Brain microvascular endothelial cell (primary cell): ENCODE data around the gene P2RY14.
"Not testable (repeated sequence)": the region's sequence is repeated elsewhere in the genome, so short reads cannot be mapped to it uniquely, and the experiment has no call there.

Source experiments
- DNase-seq: peaks from one replicate; pipeline ENCODE4 v3.0.0-alpha.2; 2020
- H3K27ac ChIP-seq: fragments of 250-450 bp; sonication (Bioruptor Pico); 2 replicates; pipeline ENCODE4 v1.5.1; 2020; ENCODE audit warnings: mild to moderate bottlenecking, moderate library complexity
- H3K27me3 ChIP-seq: fragments of 250-450 bp; sonication (Bioruptor Pico); replicated peaks from 2 replicates; pipeline ENCODE4 v1.5.1; 2020; ENCODE audit warnings: mild to moderate bottlenecking
- H3K36me3 ChIP-seq: fragments of 250-450 bp; sonication (Bioruptor Pico); replicated peaks from 2 replicates; pipeline ENCODE4 v1.5.1; 2020; ENCODE audit warnings: mild to moderate bottlenecking
- H3K4me3 ChIP-seq: 2 replicates; pipeline ENCODE4 v1.5.1; 2011; ENCODE audit warnings: low read depth, mild to moderate bottlenecking, control low read depth, low read length, moderate library complexity
- in situ Hi-C: cut with HindIII; loops from 2 replicates; pipeline ENCODE4 v1.10.0; 2017; ENCODE audit warnings: low sequenced_read_pairs, low pct_ligation_motif_present
- TF ChIP-seq, protein P1 (sequence below): IDR thresholded peaks from 2 replicates; pipeline ENCODE4 v1.5.1; 2011; ENCODE audit warnings: low read depth, mild to moderate bottlenecking, moderate library complexity, low read length, control low read depth, inconsistent platforms; ENCODE audit errors: missing control alignments

The P2RY14 gene

DNA sequence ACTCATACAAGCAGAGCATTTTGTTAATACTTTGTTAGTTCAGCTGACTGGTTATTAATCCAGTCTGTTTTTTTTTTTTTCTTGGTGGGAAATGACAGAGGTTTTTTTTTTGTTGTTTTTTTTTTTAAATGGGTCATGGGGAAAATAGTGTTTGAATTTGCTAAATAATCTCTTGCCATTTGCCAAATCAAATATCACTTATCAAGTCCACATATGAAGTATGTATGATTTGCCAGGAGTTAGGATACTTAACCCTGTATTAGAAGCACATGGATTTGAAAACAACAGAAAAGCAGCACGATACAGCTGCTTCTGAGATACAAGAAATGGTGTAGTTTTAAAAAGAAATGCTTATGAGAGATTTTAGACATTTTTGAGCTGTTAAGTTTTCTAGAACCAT, 21.6 kb downstream of the P2RY14 start:
- H3K27me3 ChIP-seq = no peaks in the 10 kb centered on the region
- DNase-seq = no peak
- in situ Hi-C loops = no loop called here

DNA sequence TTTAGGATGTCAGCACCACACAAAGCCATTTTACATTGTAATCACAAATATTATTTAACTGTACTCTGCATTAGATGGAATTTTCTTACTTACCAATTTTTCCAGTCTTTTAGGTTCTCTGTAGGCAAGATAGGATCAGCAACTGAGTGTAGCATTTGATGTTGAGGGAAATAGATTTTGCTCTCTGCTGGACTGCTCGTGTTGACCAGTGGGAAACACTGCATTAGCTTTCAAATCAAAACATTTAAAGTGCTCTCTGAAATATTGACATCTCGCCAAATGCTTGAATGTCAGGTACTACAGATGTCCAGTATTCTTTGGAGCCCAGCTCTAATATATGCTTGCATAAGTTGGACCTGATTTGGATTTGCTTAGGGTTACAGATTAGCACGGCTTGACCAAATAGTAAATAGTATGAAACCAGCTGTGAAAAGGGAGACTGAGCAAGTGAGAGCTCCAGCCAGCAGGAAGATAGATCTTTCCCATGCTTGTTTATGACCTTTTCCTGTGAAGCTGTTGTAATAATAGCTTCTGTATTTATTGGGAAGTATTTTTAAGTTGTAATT, 29.5 kb downstream of the P2RY14 start:
- in situ Hi-C loops = no loop called here
- no peak for DNase-seq
- no peak overlapping the region for H3K27ac ChIP-seq
- no peaks in the 10 kb centered on the region for H3K36me3 ChIP-seq
- no peaks in the 10 kb centered on the region for H3K27me3 ChIP-seq
- TF ChIP-seq, protein P1, sequence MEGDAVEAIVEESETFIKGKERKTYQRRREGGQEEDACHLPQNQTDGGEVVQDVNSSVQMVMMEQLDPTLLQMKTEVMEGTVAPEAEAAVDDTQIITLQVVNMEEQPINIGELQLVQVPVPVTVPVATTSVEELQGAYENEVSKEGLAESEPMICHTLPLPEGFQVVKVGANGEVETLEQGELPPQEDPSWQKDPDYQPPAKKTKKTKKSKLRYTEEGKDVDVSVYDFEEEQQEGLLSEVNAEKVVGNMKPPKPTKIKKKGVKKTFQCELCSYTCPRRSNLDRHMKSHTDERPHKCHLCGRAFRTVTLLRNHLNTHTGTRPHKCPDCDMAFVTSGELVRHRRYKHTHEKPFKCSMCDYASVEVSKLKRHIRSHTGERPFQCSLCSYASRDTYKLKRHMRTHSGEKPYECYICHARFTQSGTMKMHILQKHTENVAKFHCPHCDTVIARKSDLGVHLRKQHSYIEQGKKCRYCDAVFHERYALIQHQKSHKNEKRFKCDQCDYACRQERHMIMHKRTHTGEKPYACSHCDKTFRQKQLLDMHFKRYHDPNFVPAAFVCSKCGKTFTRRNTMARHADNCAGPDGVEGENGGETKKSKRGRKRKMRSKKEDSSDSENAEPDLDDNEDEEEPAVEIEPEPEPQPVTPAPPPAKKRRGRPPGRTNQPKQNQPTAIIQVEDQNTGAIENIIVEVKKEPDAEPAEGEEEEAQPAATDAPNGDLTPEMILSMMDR = no peak
- H3K4me3 ChIP-seq = no peak overlapping the region

More for the DNA sequence above, 21.6 kb downstream of the P2RY14 start:
- TF ChIP-seq, protein P1 = no peak
- no peak overlapping the region for H3K4me3 ChIP-seq
- no peaks in the 10 kb centered on the region for H3K36me3 ChIP-seq
- H3K27ac ChIP-seq = no peak overlapping the region

DNA sequence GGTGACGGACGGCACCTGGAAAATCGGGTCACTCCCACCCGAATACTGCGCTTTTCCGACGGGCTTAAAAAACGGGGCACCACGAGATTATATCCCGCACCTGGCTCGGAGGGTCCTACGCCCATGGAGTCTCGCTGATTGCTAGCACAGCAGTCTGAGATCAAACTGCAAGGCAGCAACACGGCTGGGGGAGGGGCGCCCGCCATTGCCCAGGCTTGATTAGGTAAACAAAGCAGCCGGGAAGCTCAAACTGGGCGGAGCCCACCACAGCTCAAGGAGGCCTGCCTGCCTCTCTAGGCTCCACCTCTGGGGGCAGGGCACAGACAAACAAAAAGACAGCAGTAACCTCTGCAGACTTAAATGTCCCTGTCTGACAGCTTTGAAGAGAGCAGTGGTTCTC, 36.3 kb downstream of the P2RY14 start:
- DNase-seq, H3K4me3 ChIP-seq, H3K27ac ChIP-seq, H3K36me3 ChIP-seq, in situ Hi-C loops, H3K27me3 ChIP-seq: not testable (repeated sequence)

DNA sequence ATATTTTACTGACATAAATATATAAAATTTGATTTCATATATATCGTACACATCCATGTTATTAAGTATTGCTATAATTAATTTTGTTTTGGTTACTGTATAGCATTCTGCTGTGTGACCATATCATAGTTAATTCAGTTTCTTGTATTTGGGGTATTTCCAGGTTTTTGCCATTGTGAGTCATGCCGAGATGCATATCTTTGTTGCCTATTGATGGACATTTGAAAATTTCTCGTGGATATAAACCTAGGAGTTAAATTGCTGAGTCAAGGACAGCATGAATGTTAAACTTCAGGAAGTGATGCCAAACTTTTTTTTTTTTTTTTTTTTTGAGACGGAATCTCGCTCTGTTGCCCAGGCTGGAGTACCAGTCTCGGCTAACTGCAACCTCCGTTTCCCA, 41.6 kb downstream of the P2RY14 start:
- TF ChIP-seq, protein P1 = no peak
- Histone ChIP-seq H3K27ac (no peak overlapping the region), H3K36me3 (no peaks in the 10 kb centered on the region), H3K27me3 (no peaks in the 10 kb centered on the region), H3K4me3 (no peak overlapping the region)
- in situ Hi-C loops = no loop called here
- no peak for DNase-seq

DNA sequence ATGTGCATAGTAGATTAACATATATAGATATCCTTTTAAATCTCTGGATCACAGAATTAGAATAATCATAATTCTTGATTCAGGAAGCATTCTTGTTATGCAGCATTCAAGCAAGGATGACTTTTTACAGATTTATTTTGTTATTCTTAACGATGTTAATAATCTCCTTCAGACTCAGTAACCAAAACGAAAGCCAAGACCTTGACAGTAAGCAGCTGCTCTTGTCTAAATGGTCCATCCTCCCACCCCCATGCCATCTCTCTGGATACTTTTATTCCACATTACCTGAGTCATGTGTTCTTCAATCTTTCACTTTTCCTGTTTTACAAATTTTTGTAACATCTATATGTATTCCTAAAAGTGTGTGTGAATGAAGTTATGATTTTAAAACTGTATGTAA, 42.0 kb downstream of the P2RY14 start:
- H3K36me3 ChIP-seq = no peaks in the 10 kb centered on the region
- in situ Hi-C loops = no loop called here
- no peaks in the 10 kb centered on the region for H3K27me3 ChIP-seq
- TF ChIP-seq, protein P1 = no peak
- no peak for DNase-seq
- H3K4me3 ChIP-seq = no peak overlapping the region
- H3K27ac ChIP-seq = no peak overlapping the region

DNA sequence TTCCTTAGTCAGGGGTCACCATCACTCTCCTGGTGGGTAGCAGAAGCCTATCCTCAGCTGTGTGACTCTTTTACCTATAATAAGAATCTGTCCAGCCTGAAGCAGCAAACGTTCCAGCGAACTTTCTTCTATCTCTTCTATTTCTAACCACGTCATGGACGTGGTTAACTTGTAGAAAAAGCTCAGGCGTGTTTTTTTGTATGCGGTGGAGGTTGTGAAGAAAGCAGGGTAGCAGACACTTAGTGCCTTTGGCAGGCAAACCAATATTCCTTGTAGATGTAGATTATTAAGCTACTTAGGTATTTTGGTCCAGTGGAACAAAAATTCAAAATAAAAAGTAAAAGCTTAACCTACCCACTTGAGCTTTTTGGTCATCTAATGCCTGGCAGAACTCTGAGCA, 43.5 kb downstream of the P2RY14 start:
- no peaks in the 10 kb centered on the region for H3K27me3 ChIP-seq
- DNase-seq = no peak
- H3K36me3 ChIP-seq = no peaks in the 10 kb centered on the region
- in situ Hi-C loops = no loop called here
- H3K4me3 ChIP-seq = no peak overlapping the region
- H3K27ac ChIP-seq = no peak overlapping the region
- TF ChIP-seq, protein P1 = no peak
